ENCODE results near the gene CCNT1.

DNA sequence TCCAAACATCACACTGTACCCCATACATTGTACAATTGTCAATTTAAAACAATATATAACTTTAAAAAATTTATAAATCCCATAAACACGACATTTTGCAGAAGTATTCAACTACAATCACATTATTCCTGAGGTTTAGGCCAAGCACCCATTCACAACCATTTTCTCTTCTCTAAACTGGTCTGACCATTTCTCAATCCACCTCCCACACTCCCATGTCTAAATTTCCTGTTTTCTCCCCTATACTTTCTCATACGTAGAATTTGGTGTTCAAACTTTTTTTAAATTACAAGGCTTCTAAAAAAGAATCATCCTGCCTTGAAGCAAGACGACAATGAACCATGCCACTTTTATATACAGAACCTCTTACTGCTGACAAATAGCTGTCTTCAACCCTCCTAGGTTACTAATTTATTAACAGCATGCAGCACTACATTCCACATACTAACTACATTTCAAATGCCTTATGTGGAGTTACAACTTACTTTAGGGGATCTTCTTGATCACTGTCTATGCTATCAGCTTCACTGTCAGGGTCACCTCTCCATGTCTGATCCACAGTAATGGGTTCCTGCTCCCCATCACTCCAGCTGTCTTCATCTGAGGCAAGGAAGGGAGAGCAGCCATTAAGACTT, 37.8 kb downstream of the CCNT1 start:
- no peak for TF ChIP-seq BHLHE40 (IDR thresholded peaks at IDR 0.05; ENCODE audit: low read depth, low read length)
- TF ChIP-seq, protein P1, sequence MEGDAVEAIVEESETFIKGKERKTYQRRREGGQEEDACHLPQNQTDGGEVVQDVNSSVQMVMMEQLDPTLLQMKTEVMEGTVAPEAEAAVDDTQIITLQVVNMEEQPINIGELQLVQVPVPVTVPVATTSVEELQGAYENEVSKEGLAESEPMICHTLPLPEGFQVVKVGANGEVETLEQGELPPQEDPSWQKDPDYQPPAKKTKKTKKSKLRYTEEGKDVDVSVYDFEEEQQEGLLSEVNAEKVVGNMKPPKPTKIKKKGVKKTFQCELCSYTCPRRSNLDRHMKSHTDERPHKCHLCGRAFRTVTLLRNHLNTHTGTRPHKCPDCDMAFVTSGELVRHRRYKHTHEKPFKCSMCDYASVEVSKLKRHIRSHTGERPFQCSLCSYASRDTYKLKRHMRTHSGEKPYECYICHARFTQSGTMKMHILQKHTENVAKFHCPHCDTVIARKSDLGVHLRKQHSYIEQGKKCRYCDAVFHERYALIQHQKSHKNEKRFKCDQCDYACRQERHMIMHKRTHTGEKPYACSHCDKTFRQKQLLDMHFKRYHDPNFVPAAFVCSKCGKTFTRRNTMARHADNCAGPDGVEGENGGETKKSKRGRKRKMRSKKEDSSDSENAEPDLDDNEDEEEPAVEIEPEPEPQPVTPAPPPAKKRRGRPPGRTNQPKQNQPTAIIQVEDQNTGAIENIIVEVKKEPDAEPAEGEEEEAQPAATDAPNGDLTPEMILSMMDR (IDR thresholded peaks at IDR 0.05) = no peak
- TF ChIP-seq, protein P2, sequence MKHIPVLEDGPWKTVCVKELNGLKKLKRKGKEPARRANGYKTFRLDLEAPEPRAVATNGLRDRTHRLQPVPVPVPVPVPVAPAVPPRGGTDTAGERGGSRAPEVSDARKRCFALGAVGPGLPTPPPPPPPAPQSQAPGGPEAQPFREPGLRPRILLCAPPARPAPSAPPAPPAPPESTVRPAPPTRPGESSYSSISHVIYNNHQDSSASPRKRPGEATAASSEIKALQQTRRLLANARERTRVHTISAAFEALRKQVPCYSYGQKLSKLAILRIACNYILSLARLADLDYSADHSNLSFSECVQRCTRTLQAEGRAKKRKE (CRISPR knock-in tag; IDR thresholded peaks at IDR 0.05; ENCODE audit: low read depth) = no peak
- TF ChIP-seq, protein P3, sequence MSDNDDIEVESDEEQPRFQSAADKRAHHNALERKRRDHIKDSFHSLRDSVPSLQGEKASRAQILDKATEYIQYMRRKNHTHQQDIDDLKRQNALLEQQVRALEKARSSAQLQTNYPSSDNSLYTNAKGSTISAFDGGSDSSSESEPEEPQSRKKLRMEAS (IDR thresholded peaks at IDR 0.05) = no peak
- TF ChIP-seq POLR2AphosphoS2 (conservative IDR thresholded peaks at IDR 0.05; ENCODE audit: low read length) = no peak
- TF ChIP-seq EP300 (IDR thresholded peaks at IDR 0.05) = no peak
- no peak for TF ChIP-seq NR3C1 (IDR thresholded peaks at IDR 0.05)
- TF ChIP-seq JUN (IDR thresholded peaks at IDR 0.05) = no peak
- TF ChIP-seq POLR2A (IDR thresholded peaks at IDR 0.05; ENCODE audit: low read length) = no peak
- TF ChIP-seq ESRRA (IDR thresholded peaks at IDR 0.05; ENCODE audit: borderline replicate concordance, low read length) = no peak
- TF ChIP-seq, protein P4, sequence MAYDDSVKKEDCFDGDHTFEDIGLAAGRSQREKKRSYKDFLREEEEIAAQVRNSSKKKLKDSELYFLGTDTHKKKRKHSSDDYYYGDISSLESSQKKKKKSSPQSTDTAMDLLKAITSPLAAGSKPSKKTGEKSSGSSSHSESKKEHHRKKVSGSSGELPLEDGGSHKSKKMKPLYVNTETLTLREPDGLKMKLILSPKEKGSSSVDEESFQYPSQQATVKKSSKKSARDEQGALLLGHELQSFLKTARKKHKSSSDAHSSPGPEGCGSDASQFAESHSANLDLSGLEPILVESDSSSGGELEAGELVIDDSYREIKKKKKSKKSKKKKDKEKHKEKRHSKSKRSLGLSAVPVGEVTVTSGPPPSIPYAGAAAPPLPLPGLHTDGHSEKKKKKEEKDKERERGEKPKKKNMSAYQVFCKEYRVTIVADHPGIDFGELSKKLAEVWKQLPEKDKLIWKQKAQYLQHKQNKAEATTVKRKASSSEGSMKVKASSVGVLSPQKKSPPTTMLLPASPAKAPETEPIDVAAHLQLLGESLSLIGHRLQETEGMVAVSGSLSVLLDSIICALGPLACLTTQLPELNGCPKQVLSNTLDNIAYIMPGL (CRISPR knock-in tag; IDR thresholded peaks at IDR 0.05; ENCODE audit: borderline replicate concordance) = no peak
- TF ChIP-seq, protein P5, sequence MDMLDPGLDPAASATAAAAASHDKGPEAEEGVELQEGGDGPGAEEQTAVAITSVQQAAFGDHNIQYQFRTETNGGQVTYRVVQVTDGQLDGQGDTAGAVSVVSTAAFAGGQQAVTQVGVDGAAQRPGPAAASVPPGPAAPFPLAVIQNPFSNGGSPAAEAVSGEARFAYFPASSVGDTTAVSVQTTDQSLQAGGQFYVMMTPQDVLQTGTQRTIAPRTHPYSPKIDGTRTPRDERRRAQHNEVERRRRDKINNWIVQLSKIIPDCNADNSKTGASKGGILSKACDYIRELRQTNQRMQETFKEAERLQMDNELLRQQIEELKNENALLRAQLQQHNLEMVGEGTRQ (IDR thresholded peaks at IDR 0.05) = no peak

All from A549 (cell line).